Loucy (cell line): Measurements from ENCODE around the gene ADGRL3.

Source experiments
- H2AFZ ChIP-seq: fragments of 200-600 bp; sonication (generic); 2 replicates; pipeline ENCODE4 v1.6.0; 2016; ENCODE audit warnings: antibody characterized with exemption, mild to moderate bottlenecking, low read length, moderate library complexity
- H3F3A ChIP-seq: fragments of 200-600 bp; 2 replicates; pipeline ENCODE4 v1.6.0; 2016; ENCODE audit warnings: antibody characterized with exemption, low read depth, mild to moderate bottlenecking
- H3K27me3 ChIP-seq: fragments of 200-600 bp; sonication (generic); 2 replicates; pipeline ENCODE4 v1.6.1; 2014; ENCODE audit warnings: low read length, mild to moderate bottlenecking; ENCODE audit not compliant: insufficient read depth, poor library complexity, severe bottlenecking
- H3K36me3 ChIP-seq: fragments of 200-600 bp; sonication (generic); 2 replicates; pipeline ENCODE4 v1.6.1; 2016; ENCODE audit warnings: low read length; ENCODE audit not compliant: insufficient read depth
- H3K4me1 ChIP-seq: fragments of 200-600 bp; sonication (generic); 2 replicates; pipeline ENCODE4 v1.5.1; 2014; ENCODE audit warnings: low read length, mild to moderate bottlenecking; ENCODE audit not compliant: insufficient read depth, poor library complexity, severe bottlenecking
- H3K4me2 ChIP-seq: fragments of 200-600 bp; sonication (generic); 2 replicates; pipeline ENCODE4 v1.6.0; 2014; ENCODE audit warnings: antibody characterized with exemption, low read length, low read depth, mild to moderate bottlenecking; ENCODE audit not compliant: poor library complexity, severe bottlenecking
- H3K4me3 ChIP-seq: fragments of 200-600 bp; sonication (generic); 2 replicates; pipeline ENCODE4 v1.5.1; 2014; ENCODE audit warnings: low read length, mild to moderate bottlenecking, mixed read lengths; ENCODE audit not compliant: poor library complexity, severe bottlenecking
- H3K79me2 ChIP-seq: fragments of 200-600 bp; sonication (generic); 2 replicates; pipeline ENCODE4 v1.6.1; 2014; ENCODE audit warnings: low read length; ENCODE audit not compliant: insufficient read depth
- H3K9ac ChIP-seq: fragments of 200-600 bp; sonication (generic); 2 replicates; pipeline ENCODE4 v1.6.0; 2014; ENCODE audit warnings: mild to moderate bottlenecking, low read depth, low read length, moderate library complexity; ENCODE audit not compliant: poor library complexity, severe bottlenecking
- H3K9me2 ChIP-seq: fragments of 200-600 bp; sonication (generic); replicated peaks from 2 replicates; pipeline ENCODE4 v1.6.1; 2016; ENCODE audit warnings: low read depth, low read length, mixed read lengths
- H3K9me3 ChIP-seq: fragments of 200-600 bp; sonication (generic); 2 replicates; pipeline ENCODE4 v1.6.1; 2014; ENCODE audit warnings: mild to moderate bottlenecking, antibody characterized with exemption, low read length, low read depth; ENCODE audit not compliant: insufficient read depth
- H4K20me1 ChIP-seq: fragments of 200-600 bp; sonication (generic); 2 replicates; pipeline ENCODE4 v1.6.0; 2014; ENCODE audit warnings: antibody characterized with exemption, low read length, mild to moderate bottlenecking; ENCODE audit not compliant: insufficient read depth, poor library complexity, severe bottlenecking
- EZH2phosphoT487 ChIP-seq: fragments of 200-600 bp; IDR thresholded peaks from 2 replicates; pipeline ENCODE4 v1.6.1; 2018; ENCODE audit warnings: antibody characterized with exemption, mild to moderate bottlenecking, moderate library complexity, borderline replicate concordance
- TF ChIP-seq, protein P1 (sequence below): fragments of 200-600 bp; sonication (generic); conservative IDR thresholded peaks from 2 replicates; pipeline ENCODE4 v1.5.1; 2014; ENCODE audit warnings: mild to moderate bottlenecking, antibody characterized with exemption, low read length

The ADGRL3 gene

GRCh38 chr4:61200187-61200915, at the start of gene ADGRL3:
Gene ADGRL3 (plus strand): TSS chr4:61200326.
- no peaks in the 10 kb centered on the region for H3K36me3 ChIP-seq
- TF ChIP-seq, protein P1, sequence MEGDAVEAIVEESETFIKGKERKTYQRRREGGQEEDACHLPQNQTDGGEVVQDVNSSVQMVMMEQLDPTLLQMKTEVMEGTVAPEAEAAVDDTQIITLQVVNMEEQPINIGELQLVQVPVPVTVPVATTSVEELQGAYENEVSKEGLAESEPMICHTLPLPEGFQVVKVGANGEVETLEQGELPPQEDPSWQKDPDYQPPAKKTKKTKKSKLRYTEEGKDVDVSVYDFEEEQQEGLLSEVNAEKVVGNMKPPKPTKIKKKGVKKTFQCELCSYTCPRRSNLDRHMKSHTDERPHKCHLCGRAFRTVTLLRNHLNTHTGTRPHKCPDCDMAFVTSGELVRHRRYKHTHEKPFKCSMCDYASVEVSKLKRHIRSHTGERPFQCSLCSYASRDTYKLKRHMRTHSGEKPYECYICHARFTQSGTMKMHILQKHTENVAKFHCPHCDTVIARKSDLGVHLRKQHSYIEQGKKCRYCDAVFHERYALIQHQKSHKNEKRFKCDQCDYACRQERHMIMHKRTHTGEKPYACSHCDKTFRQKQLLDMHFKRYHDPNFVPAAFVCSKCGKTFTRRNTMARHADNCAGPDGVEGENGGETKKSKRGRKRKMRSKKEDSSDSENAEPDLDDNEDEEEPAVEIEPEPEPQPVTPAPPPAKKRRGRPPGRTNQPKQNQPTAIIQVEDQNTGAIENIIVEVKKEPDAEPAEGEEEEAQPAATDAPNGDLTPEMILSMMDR: no peak
- TF ChIP-seq EZH2phosphoT487: no peak
- no peaks in the 10 kb centered on the region for H3K4me1 ChIP-seq
- H3F3A ChIP-seq: no peaks in the 10 kb centered on the region
- no peak within 1 kb of the TSS for H3K4me2 ChIP-seq
- no peaks in the 10 kb centered on the region; the same call in 1 of the 2 replicates for H3K9me3 ChIP-seq
- no peaks in the 10 kb centered on the region for H4K20me1 ChIP-seq
- H3K4me3 ChIP-seq: no peak within 1 kb of the TSS
- H3K9ac ChIP-seq: no peak within 1 kb of the TSS
- H3K27me3 ChIP-seq: no peaks in the 10 kb centered on the region
- no peaks in the 10 kb centered on the region for H3K9me2 ChIP-seq
- H3K79me2 ChIP-seq: no peaks in the 10 kb centered on the region
- H2AFZ ChIP-seq: no peak within 1 kb of the TSS

DNA sequence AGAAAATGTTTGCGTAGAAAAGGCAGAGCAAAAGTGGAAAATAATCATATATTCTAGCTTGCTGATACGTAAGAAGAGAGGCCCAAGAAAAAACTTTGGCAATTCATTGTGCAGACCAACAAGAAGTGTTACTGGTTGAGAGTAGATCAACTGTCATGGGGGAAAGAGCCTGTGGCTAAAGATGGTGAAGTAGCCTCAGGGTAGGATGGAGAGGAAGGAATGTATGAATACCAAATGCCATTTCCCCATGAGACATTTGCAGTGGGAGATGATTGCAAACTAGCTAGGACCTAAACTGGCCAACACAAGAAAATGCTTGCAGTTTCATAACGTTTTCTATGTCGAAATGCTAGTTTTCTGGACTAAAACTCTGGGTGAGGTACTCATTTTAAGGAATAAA, 47.7 kb upstream of the ADGRL3 start:
- no peaks in the 10 kb centered on the region for H3K4me1 ChIP-seq
- H3K4me2 ChIP-seq: no peak overlapping the region
- H3K9me3 ChIP-seq: no peaks in the 10 kb centered on the region
- no peak overlapping the region for H3K4me3 ChIP-seq
- no peak overlapping the region for H3K9ac ChIP-seq
- TF ChIP-seq, protein P1: no peak
- TF ChIP-seq EZH2phosphoT487: no peak
- no peaks in the 10 kb centered on the region for H3K27me3 ChIP-seq
- H2AFZ ChIP-seq: no peak overlapping the region
- no peaks in the 10 kb centered on the region for H3K9me2 ChIP-seq
- no peaks in the 10 kb centered on the region for H3K36me3 ChIP-seq
- no peaks in the 10 kb centered on the region for H3K79me2 ChIP-seq
- H3F3A ChIP-seq: no peaks in the 10 kb centered on the region
- no peaks in the 10 kb centered on the region for H4K20me1 ChIP-seq

DNA sequence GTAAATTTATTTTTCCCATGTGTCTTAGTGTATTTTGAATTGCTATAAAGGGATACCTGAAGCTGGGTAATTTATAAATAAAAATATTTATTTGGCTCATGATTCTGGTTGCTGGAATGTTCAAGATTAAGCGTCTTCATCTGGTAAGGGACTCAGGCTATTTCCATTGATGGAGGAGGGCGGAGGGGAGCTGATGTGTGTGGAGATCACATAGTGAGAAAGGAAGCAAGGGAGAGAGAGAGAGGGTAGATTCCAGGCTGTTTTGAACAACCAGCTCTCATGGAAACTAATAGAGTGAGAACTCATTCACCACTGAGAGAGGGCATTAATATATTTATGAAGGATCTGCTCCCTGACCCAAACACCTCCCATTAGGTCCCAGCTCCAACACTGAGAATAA, 39.6 kb upstream of the ADGRL3 start:
- no peaks in the 10 kb centered on the region for H3K9me3 ChIP-seq
- H4K20me1 ChIP-seq: no peaks in the 10 kb centered on the region
- no peak overlapping the region for H3K9ac ChIP-seq
- no peaks in the 10 kb centered on the region for H3K36me3 ChIP-seq
- no peaks in the 10 kb centered on the region for H3K9me2 ChIP-seq
- H3K27me3 ChIP-seq: no peaks in the 10 kb centered on the region
- no peak overlapping the region for H2AFZ ChIP-seq
- TF ChIP-seq EZH2phosphoT487: no peak
- TF ChIP-seq, protein P1: no peak
- no peaks in the 10 kb centered on the region for H3F3A ChIP-seq
- H3K79me2 ChIP-seq: no peaks in the 10 kb centered on the region
- no peak overlapping the region for H3K4me2 ChIP-seq
- H3K4me1 ChIP-seq: no peaks in the 10 kb centered on the region
- H3K4me3 ChIP-seq: no peak overlapping the region
